GM21423 (cell line): Measurements from ENCODE around the gene ISL2.

Experiments
- ATAC-seq: cut with Tn5 transposase; IDR thresholded peaks from one replicate; pipeline ENCODE4 v1.9.1; 2021; ENCODE audit warnings: mild to moderate bottlenecking, moderate library complexity; ENCODE audit not compliant: unreplicated experiment

ISL2 gene

GRCh38 chr15:76368122-76368621 is 31.6 kb downstream of the ISL2 start:
- no peak for ATAC-seq

- ATAC-seq: no peak
Observed at GRCh38 chr15:76376029-76376428, 39.5 kb downstream of the ISL2 start.

GRCh38 chr15:76376816-76377215 is 40.2 kb downstream of the ISL2 start:
- ATAC-seq: no peak

GRCh38 chr15:76377217-76377616 is 40.6 kb downstream of the ISL2 start:
- ATAC-seq: no peak

GRCh38 chr15:76377751-76378150 is 41.2 kb downstream of the ISL2 start:
- no peak for ATAC-seq

- no peak for ATAC-seq
Observed at GRCh38 chr15:76378691-76379090, 42.1 kb downstream of the ISL2 start.

GRCh38 chr15:76380249-76380648 is 43.7 kb downstream of the ISL2 start:
- ATAC-seq: no peak

- ATAC-seq: no peak
Observed at GRCh38 chr15:76381366-76381765, 44.8 kb downstream of the ISL2 start.

- no peak for ATAC-seq
Observed at GRCh38 chr15:76382987-76383728, 46.6 kb downstream of the ISL2 start.

GRCh38 chr15:76384409-76384808 is 47.8 kb downstream of the ISL2 start:
- no peak for ATAC-seq

GRCh38 chr15:76386178-76386577 is 49.6 kb downstream of the ISL2 start:
- no peak for ATAC-seq

- ATAC-seq: no peak
Observed at GRCh38 chr15:76386926-76387325, 50.4 kb downstream of the ISL2 start.

- ATAC-seq: no peak
Observed at GRCh38 chr15:76390571-76390970, 54.0 kb downstream of the ISL2 start.

- no peak for ATAC-seq
Observed at GRCh38 chr15:76391309-76391708, 54.7 kb downstream of the ISL2 start.

GRCh38 chr15:76391847-76392246 is 55.3 kb downstream of the ISL2 start:
- ATAC-seq: no peak
